K562 (cell line): Measurements from ENCODE around the gene ESPL1. TPM values are rescaled to one million over a fixed set of nuclear protein-coding genes. Genes with fewer than 3 reads are reported as not detected.

ENCODE experiments used
- ERF ChIP-seq: fragments of 450-650 bp; formaldehyde crosslinking; IDR thresholded peaks from 2 replicates; pipeline ENCODE4 v1.4.0; 2020; ENCODE audit warnings: mild to moderate bottlenecking, mixed read lengths
- FOXA1 ChIP-seq: fragments of 450-650 bp; IDR thresholded peaks from 2 replicates; pipeline ENCODE4 v1.6.1; 2016; ENCODE audit warnings: mild to moderate bottlenecking, borderline replicate concordance
- HCFC1 ChIP-seq: IDR thresholded peaks from 2 replicates; pipeline ENCODE4 v1.6.1; 2012; ENCODE audit warnings: low read depth, low read length, improper control_type of control experiment
- HMGXB4 ChIP-seq: sonication (generic); formaldehyde crosslinking; IDR thresholded peaks from 2 replicates; pipeline ENCODE4 v1.8.1; 2023; ENCODE audit warnings: mild to moderate bottlenecking, missing genetic modification reagents
- KAT8 ChIP-seq: fragments of 450-650 bp; IDR thresholded peaks from 2 replicates; pipeline ENCODE4 v1.6.1; 2016; ENCODE audit warnings: low read depth, mild to moderate bottlenecking
- SMARCC2 ChIP-seq: fragments of 450-650 bp; IDR thresholded peaks from 2 replicates; pipeline ENCODE4 v1.6.1; 2017; ENCODE audit warnings: antibody characterized with exemption, moderate library complexity, mild to moderate bottlenecking, low read depth
- TFE3 ChIP-seq: fragments of 450-650 bp; formaldehyde crosslinking; IDR thresholded peaks from 2 replicates; pipeline ENCODE4 v1.4.0; 2020; ENCODE audit warnings: mild to moderate bottlenecking, mixed read lengths
- ZBTB40 ChIP-seq, 2 experiments: fragments of 450-650 bp in 1 of 2; sonication (generic) in 1 of 2; formaldehyde crosslinking in 1 of 2; IDR thresholded peaks; 2 replicates each; pipeline versions ENCODE4 v1.7.1 to v1.9.0; 2016 to 2022; ENCODE audit warnings: inconsistent platforms in 1 of 2, mild to moderate bottlenecking in 1 of 2, missing genetic modification reagents in 1 of 2
- ZEB2 ChIP-seq: fragments of 450-650 bp; IDR thresholded peaks from 2 replicates; pipeline ENCODE4 v1.6.1; 2016
- polyA plus RNA-seq, 8 experiments: library from polyadenylated mRNA; depleted of rRNA in 4 of 8; stranded (reverse) in 5 of 8; unstranded in 3 of 8; fragments of >200 nt; fragmentation: Nextera tagmentation in 2 of 8; fragmentation: Illumina TruSeq in 1 of 8; extraction: Ambion mirVana in 2 of 8; extraction: Trizol in 1 of 8; gene quantifications; 2 replicates each; pipeline versions ENCODE4 v1.2.1 to v1.2.3, GENCODE V29; 2011 to 2014; ENCODE audit warnings: inconsistent platforms in 1 of 8, missing spikeins in 1 of 8
- total RNA-seq, 7 experiments: library from RNA; depleted of rRNA in 6 of 7; stranded (reverse); fragments of >200 nt in 6 of 7; fragmentation: Illumina TruSeq in 2 of 7; extraction: Trizol in 2 of 7; gene quantifications; 2 replicates each; pipeline versions ENCODE4 v1.2.1 to v1.2.3, GENCODE V29; 2011 to 2021; ENCODE audit warnings: low replicate concordance in 1 of 7
- TF ChIP-seq, protein P1 (sequence below): fragments of 250-450 bp; sonication (Bioruptor Pico); IDR thresholded peaks from 2 replicates; pipeline ENCODE4 v1.5.1; 2021; ENCODE audit warnings: mild to moderate bottlenecking
- TF ChIP-seq, protein P2 (sequence below): sonication (generic); formaldehyde crosslinking; IDR thresholded peaks from 2 replicates; pipeline ENCODE4 v1.8.0; 2022; ENCODE audit warnings: mild to moderate bottlenecking, missing genetic modification reagents

The ESPL1 gene
- total and polyA plus RNA-seq, 9 of the 15 experiments (the other 6 are each of a cell fraction or from before 2014, with no cell fraction given), result 1.2 to 55.0 (median 18.7) TPM

- TF ChIP-seq ZBTB40 (IDR thresholded peaks at IDR 0.05) (no peak), ZBTB40 (CRISPR knock-in tag; IDR thresholded peaks at IDR 0.05) (no peak), FOXA1 (no peak), HCFC1 (no peak), ZEB2 (no peak), ERF (CRISPR knock-in tag) (no peak), TFE3 (CRISPR knock-in tag) (no peak), SMARCC2 (no peak), KAT8 (no peak), HMGXB4 (CRISPR knock-in tag) (no peak)
- TF ChIP-seq, protein P1, sequence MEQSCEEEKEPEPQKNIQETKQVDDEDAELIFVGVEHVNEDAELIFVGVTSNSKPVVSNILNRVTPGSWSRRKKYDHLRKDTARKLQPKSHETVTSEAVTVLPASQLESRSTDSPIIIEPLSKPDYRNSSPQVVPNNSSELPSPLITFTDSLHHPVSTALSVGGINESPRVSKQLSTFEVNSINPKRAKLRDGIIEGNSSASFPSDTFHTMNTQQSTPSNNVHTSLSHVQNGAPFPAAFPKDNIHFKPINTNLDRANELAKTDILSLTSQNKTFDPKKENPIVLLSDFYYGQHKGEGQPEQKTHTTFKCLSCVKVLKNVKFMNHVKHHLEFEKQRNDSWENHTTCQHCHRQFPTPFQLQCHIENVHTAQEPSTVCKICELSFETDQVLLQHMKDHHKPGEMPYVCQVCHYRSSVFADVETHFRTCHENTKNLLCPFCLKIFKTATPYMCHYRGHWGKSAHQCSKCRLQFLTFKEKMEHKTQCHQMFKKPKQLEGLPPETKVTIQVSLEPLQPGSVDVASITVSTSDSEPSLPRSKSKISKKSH (CRISPR knock-in tag), result no peak
- TF ChIP-seq, protein P2, sequence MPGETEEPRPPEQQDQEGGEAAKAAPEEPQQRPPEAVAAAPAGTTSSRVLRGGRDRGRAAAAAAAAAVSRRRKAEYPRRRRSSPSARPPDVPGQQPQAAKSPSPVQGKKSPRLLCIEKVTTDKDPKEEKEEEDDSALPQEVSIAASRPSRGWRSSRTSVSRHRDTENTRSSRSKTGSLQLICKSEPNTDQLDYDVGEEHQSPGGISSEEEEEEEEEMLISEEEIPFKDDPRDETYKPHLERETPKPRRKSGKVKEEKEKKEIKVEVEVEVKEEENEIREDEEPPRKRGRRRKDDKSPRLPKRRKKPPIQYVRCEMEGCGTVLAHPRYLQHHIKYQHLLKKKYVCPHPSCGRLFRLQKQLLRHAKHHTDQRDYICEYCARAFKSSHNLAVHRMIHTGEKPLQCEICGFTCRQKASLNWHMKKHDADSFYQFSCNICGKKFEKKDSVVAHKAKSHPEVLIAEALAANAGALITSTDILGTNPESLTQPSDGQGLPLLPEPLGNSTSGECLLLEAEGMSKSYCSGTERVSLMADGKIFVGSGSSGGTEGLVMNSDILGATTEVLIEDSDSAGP (CRISPR knock-in tag), result no peak
These were observed 72.3 kb downstream of the ESPL1 start (continued) for GRCh38 chr12:53340398-53340797.
